Activated naive CD4-positive, alpha-beta T cell treated with anti-CD3 and anti-CD28 coated beads for 36 hours (primary cell): ENCODE results near the gene MYRFL. TPM values are rescaled to one million over a fixed set of nuclear protein-coding genes. Genes with fewer than 3 reads are reported as not detected.

Experiments
- CTCF ChIA-PET: fragments of 350-600 bp; sonication (Branson Sonifier 250); formaldehyde crosslinking; loops from one replicate; lab custom pipeline; 2021; ENCODE audit warnings: antibody characterized with exemption; lab: Charles Lee
- DNase-seq: peaks from one replicate; pipeline ENCODE4 v3.0.0-alpha.2; 2020
- H3K27ac Mint-ChIP-seq: one replicate; pipeline ENCODE4 v1.8.0; 2021; ENCODE audit warnings: mild to moderate bottlenecking, mixed read lengths
- H3K27me3 Mint-ChIP-seq: one replicate; pipeline ENCODE4 v1.8.0; 2021; ENCODE audit warnings: low read depth, mixed read lengths
- H3K36me3 Mint-ChIP-seq: one replicate; pipeline ENCODE4 v1.8.0; 2021; ENCODE audit warnings: low read depth, mixed read lengths
- H3K4me1 Mint-ChIP-seq: one replicate; pipeline ENCODE4 v1.8.0; 2021; ENCODE audit warnings: low read depth, mixed read lengths
- H3K4me3 Mint-ChIP-seq: one replicate; pipeline ENCODE4 v1.8.0; 2021; ENCODE audit warnings: mild to moderate bottlenecking, moderate library complexity, mixed read lengths
- H3K9me3 Mint-ChIP-seq: one replicate; pipeline ENCODE4 v1.8.0; 2021; ENCODE audit warnings: mixed read lengths
- intact Hi-C: fragments of 100-400 bp; cut with micrococcal nuclease; formaldehyde crosslinking; loops from one replicate; pipeline ENCODE4 v1.15.1; 2023
- total RNA-seq, 2 experiments: library from RNA; stranded (reverse); gene quantifications; one replicate each; pipeline ENCODE4 v1.2.3, GENCODE V29; 2021

Gene MYRFL
- total RNA-seq, 2 experiments from 2014 or later, result not detected

DNA sequence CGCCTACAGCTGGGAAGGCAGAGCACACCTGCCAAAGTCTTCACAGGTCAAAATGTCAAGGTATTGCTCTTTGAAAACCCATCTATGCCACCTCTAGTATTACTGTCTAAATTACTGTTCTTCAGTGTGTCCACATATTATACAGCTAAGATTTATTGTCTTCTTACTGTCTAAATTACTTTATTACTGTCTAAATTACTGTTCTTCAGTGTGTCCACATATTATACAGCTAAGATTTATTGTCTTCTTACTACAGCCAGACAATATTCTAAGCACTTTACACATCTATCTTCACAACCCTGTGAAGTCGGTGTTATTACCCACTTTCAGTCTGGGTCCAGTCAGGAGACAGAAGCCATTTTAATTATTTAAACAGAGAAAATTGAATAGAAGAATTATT, 173.9 kb downstream of the MYRFL start:
- no peaks in the 10 kb centered on the region for H3K36me3 Mint-ChIP-seq
- H3K27me3 Mint-ChIP-seq, result peaks cover 7% of the 10 kb centered on the region
- no peaks in the 10 kb centered on the region for H3K9me3 Mint-ChIP-seq
- no peaks in the 10 kb centered on the region for H3K4me1 Mint-ChIP-seq
- CTCF ChIA-PET, result no interaction called here
- intact Hi-C loops, result no loop called here
- H3K27ac Mint-ChIP-seq, result no peak overlapping the region
- DNase-seq, result no peak
- no peak overlapping the region for H3K4me3 Mint-ChIP-seq

DNA sequence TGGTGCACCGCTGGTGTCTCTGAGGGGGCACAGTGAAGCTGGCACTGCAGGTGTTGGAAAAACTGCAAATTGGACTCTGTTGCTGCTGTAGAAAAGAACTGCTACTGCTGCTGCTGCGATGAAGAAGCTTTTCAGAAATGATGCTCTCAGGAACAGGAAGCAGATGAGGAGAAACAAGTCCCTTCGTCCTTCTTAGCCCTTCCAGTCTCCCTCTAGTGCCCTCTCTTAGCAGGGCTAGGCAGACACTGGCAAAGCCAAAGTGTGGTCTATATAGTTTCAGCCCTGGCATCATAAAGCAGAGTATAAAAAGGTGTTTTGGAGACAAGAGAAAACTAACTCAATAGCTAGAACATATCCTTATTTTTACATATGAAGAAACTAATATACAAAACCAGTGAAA, 174.5 kb downstream of the MYRFL start:
- Mint-ChIP-seq H3K4me1 (no peaks in the 10 kb centered on the region), H3K27me3 (peaks cover 7% of the 10 kb centered on the region), H3K9me3 (no peaks in the 10 kb centered on the region), H3K4me3 (no peak overlapping the region), H3K36me3 (no peaks in the 10 kb centered on the region), H3K27ac (no peak overlapping the region)
- CTCF ChIA-PET, result no interaction called here
- intact Hi-C loops, result no loop called here
- DNase-seq, result no peak

DNA sequence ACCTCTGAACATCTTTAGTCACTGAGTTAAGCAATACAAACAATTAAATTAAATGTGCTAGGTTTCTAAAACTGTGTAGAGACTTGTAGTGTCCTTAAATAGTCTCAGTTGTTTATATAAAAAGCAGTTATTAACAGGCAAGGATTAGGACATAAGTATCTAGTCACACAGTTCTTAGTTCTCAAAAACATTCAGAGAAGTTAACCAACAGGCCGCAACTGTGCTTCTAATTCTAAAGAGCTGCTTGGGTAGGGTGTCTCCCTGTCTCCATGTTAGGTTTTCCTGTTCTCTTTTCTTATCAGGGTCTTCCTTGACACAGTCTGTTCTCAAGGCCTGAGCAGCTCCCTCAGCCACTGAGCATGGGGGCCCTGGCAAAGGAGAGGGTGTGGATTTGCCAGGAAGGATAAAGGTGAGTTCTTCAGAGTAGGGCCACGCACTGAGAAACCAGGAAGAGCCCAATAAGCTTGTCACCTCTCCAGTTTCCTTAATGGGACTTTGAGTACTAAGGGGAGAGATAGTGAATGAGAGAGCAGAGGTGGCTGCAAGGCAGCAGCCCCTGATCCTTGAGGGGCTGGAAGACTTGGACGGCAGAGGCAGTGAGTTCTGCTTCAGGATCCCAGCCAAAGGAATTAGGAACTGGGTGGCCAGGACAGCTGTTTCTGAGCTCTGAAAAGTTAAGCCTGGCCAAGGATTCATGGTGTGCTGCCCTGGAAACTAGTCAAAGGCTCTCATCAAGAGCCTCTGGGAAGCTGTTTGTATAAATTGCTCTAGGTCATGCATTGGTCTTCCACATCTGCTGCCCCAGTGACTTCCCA, 177.3 kb downstream of the MYRFL start:
- peaks cover 4% of the 10 kb centered on the region for H3K27me3 Mint-ChIP-seq
- no peaks in the 10 kb centered on the region for H3K36me3 Mint-ChIP-seq
- intact Hi-C loops, result no loop called here
- no peak overlapping the region for H3K27ac Mint-ChIP-seq
- H3K4me1 Mint-ChIP-seq, result no peaks in the 10 kb centered on the region
- CTCF ChIA-PET, result no interaction called here
- peaks cover 3% of the 10 kb centered on the region for H3K9me3 Mint-ChIP-seq
- no peak overlapping the region for H3K4me3 Mint-ChIP-seq
- DNase-seq, result no peak

DNA sequence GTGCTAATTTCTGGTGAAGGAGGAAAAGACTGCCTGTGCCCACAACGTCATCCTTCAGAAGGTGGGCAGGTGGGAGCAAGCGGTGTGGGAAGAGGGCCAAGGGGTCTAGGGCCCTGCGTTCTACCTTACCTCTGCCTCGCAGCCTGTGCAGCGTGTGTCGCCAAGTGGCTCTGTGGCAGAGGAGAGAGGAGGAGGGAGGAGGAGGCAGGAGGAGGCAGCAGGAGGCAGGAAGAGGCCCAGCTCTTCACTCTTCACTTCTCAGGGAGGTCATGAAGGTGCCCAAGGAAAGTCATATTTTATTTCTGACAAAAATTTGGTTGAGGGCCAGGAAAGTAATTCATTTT, 177.9 kb downstream of the MYRFL start:
- CTCF ChIA-PET, result no interaction called here
- Mint-ChIP-seq H3K36me3 (no peaks in the 10 kb centered on the region), H3K9me3 (peaks cover 5% of the 10 kb centered on the region), H3K27ac (no peak overlapping the region), H3K4me1 (no peaks in the 10 kb centered on the region), H3K27me3 (peaks cover 4% of the 10 kb centered on the region), H3K4me3 (no peak overlapping the region)
- no peak for DNase-seq
- intact Hi-C loops, result no loop called here

DNA sequence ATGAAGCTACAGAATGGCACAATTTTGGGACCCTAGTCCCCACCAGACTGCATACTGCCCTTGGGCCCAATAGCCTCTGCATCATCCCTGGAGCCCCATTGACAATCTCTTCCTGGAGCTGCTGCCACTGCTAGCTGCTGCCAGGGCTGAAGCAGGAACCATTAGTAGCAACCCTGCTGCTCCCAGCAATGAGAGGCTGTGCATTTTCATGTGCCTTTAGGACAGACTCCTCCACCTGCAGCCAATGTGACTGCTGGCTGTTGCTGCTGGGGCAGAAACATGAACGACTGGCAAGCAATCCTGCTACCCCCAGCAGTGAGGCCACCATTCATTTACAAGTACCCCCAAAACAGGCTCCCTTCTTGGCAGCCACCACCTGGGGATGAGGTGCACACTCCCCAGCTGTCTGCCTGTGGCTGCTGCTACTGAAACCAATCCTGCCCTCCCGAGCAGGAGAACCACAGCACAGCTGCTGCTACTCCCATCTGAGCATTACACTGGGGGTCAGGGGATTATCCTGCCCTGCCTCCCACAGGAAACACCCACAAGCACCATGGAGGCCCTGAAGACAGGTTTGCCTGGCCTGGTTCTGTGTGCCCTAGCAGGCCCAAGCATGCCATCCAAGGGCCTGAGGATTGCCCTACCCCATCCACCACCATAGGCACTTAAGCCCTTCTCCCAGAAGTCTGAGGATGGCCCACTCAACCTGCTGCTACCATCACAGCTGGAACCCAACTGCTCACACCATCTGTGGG, 181.0 kb downstream of the MYRFL start:
- Mint-ChIP-seq H3K27ac (no peak overlapping the region), H3K4me3 (no peak overlapping the region), H3K4me1 (no peaks in the 10 kb centered on the region), H3K9me3 (peaks cover 17% of the 10 kb centered on the region), H3K27me3 (peaks cover 7% of the 10 kb centered on the region), H3K36me3 (no peaks in the 10 kb centered on the region)
- intact Hi-C loops, result no loop called here
- DNase-seq, result no peak
- CTCF ChIA-PET, result no interaction called here

DNA sequence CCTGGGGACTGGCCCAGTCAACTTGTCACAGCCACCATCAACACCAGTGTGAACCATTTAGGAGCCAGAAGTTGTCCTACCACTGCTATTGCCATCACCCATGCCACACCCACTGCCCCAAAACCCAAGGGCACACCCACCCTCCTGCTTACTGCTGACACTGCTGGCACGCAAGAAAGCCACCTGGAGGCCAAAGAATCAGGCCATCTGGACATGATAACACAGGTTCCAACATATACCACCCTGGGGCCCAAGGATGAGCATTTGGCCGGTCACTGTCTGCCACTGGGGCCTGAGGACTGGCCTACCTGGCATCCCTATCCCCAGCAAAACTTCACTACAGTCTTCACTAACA, 181.6 kb downstream of the MYRFL start:
- Mint-ChIP-seq H3K36me3 (no peaks in the 10 kb centered on the region), H3K27ac (no peak overlapping the region), H3K4me1 (no peaks in the 10 kb centered on the region), H3K9me3 (peaks cover 17% of the 10 kb centered on the region), H3K27me3 (peaks cover 7% of the 10 kb centered on the region), H3K4me3 (no peak overlapping the region)
- DNase-seq, result no peak
- intact Hi-C loops, result no loop called here
- CTCF ChIA-PET, result no interaction called here

DNA sequence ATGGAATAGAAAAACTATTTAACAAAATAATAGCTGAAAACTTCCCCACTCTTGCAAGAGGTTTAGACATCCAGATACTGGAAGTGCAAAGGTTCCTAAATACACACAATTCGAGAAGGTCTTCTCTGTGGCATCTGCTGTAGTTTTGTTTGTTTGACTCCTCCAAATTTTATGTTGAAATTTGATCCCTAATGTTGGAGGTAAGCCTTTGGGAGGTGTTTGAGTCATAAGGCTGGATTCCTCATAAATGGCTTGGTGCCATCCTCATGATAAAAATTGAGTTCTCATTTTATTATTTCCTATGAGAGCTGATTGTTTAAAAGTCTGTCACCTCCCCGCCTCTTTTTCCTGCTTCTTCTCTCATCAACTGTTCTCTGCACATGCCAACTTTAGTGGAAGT, 182.7 kb downstream of the MYRFL start:
- intact Hi-C loops, result no loop called here
- no peaks in the 10 kb centered on the region for H3K36me3 Mint-ChIP-seq

More for the DNA sequence above, 182.7 kb downstream of the MYRFL start:
- Mint-ChIP-seq H3K27me3 (peaks cover 6% of the 10 kb centered on the region), H3K9me3 (peaks cover 18% of the 10 kb centered on the region), H3K27ac (no peak overlapping the region), H3K4me3 (no peak overlapping the region), H3K4me1 (no peaks in the 10 kb centered on the region)
- no peak for DNase-seq
- CTCF ChIA-PET, result no interaction called here

Other genes with a start within 250 kb of the MYRFL start
- 100 to 1,000 TPM; 268 to 280 TPM for gene CCT2, start 239.8 kb upstream of the MYRFL start, total RNA-seq
- not detected for gene LRRC10, start 214.3 kb upstream of the MYRFL start, total RNA-seq
- not detected for gene BEST3, start 125.9 kb upstream of the MYRFL start, total RNA-seq
- gene RAB3IP, start 86.4 kb upstream of the MYRFL start, total RNA-seq, result 10 to 100 TPM; 23.0 to 25.4 TPM